Measurements from ENCODE around the gene RAB30.

- TF ChIP-seq, protein P1, sequence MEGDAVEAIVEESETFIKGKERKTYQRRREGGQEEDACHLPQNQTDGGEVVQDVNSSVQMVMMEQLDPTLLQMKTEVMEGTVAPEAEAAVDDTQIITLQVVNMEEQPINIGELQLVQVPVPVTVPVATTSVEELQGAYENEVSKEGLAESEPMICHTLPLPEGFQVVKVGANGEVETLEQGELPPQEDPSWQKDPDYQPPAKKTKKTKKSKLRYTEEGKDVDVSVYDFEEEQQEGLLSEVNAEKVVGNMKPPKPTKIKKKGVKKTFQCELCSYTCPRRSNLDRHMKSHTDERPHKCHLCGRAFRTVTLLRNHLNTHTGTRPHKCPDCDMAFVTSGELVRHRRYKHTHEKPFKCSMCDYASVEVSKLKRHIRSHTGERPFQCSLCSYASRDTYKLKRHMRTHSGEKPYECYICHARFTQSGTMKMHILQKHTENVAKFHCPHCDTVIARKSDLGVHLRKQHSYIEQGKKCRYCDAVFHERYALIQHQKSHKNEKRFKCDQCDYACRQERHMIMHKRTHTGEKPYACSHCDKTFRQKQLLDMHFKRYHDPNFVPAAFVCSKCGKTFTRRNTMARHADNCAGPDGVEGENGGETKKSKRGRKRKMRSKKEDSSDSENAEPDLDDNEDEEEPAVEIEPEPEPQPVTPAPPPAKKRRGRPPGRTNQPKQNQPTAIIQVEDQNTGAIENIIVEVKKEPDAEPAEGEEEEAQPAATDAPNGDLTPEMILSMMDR (conservative IDR thresholded peaks at IDR 0.05; ENCODE audit: low read depth, low read length): no peak
- TF ChIP-seq EZH2 (IDR thresholded peaks at IDR 0.05; ENCODE audit: borderline replicate concordance, low read depth, low read length, poor library complexity, severe bottlenecking): no peak
These were observed 16.8 kb downstream of the RAB30 start for GRCh38 chr11:83054904-83055380.

Data from A673 (cell line).